HEK293 (cell line): ENCODE data around the gene APOC3.

Experiments used
- CTCF ChIA-PET: fragments of 350-600 bp; formaldehyde crosslinking; extraction: SDS; loops from one replicate; lab custom pipeline; 2021; ENCODE audit warnings: antibody characterized with exemption; lab: Yijun Ruan, JAX
- POLR2A ChIA-PET: fragments of 300-600 bp; formaldehyde crosslinking; extraction: SDS; loops from one replicate; lab custom pipeline; 2020; ENCODE audit warnings: antibody characterized with exemption, inconsistent platforms; lab: Yijun Ruan, JAX
- H3K27ac ChIP-seq: fragments of 200-500 bp; sonication (Bioruptor generic); 2 replicates; pipeline ENCODE4 v1.5.1; 2014; ENCODE audit warnings: low read depth, low read length, control low read depth, inconsistent platforms; ENCODE audit errors: extremely low read depth
- H3K36me3 ChIP-seq, 2 experiments: fragments of 200-500 bp in 1 of 2; sonication (Bioruptor generic) in 1 of 2; 1 replicate in 1 of 2; 2 replicates in 1 of 2; pipeline ENCODE4 v1.5.1; 2014 to 2017; ENCODE audit warnings: inconsistent platforms in 2 of 2, low read length in 2 of 2; ENCODE audit not compliant: control insufficient read depth in 2 of 2, insufficient read depth in 1 of 2
- H3K4me1 ChIP-seq: fragments of 200-500 bp; sonication (Bioruptor generic); 2 replicates; pipeline ENCODE4 v1.5.1; 2014; ENCODE audit warnings: mild to moderate bottlenecking, low read length, inconsistent platforms; ENCODE audit not compliant: control insufficient read depth, insufficient read depth
- H3K4me3 ChIP-seq: 2 replicates; pipeline ENCODE4 v1.5.1; 2011; ENCODE audit warnings: low read depth, mild to moderate bottlenecking, control low read depth, low read length, moderate library complexity
- H3K9me3 ChIP-seq: fragments of 200-500 bp; sonication (Bioruptor generic); 2 replicates; pipeline ENCODE4 v1.5.1; 2014; ENCODE audit warnings: low read depth, low read length, inconsistent platforms; ENCODE audit not compliant: control insufficient read depth, insufficient read depth
- BCL11A ChIP-seq: fragments of 450-650 bp; formaldehyde crosslinking; IDR thresholded peaks from 2 replicates; pipeline ENCODE4 v1.5.1; 2016; ENCODE audit warnings: low read depth, missing biosample characterization, missing genetic modification characterization
- BCL11B ChIP-seq: fragments of 450-650 bp; formaldehyde crosslinking; IDR thresholded peaks from 2 replicates; pipeline ENCODE4 v1.5.1; 2016; ENCODE audit warnings: low read depth, missing biosample characterization, missing genetic modification characterization
- GLI4 ChIP-seq: fragments of 450-650 bp; formaldehyde crosslinking; IDR thresholded peaks from 2 replicates; pipeline ENCODE4 v1.5.1; 2016; ENCODE audit warnings: missing biosample characterization, missing genetic modification characterization
- GLIS1 ChIP-seq: fragments of 450-650 bp; formaldehyde crosslinking; IDR thresholded peaks from 2 replicates; pipeline ENCODE4 v1.5.1; 2016; ENCODE audit warnings: missing biosample characterization, missing genetic modification characterization
- KLF9 ChIP-seq: fragments of 450-650 bp; formaldehyde crosslinking; IDR thresholded peaks from 2 replicates; pipeline ENCODE4 v1.5.1; 2016; ENCODE audit warnings: missing biosample characterization, missing genetic modification characterization, low read depth
- PRDM2 ChIP-seq: fragments of 450-650 bp; formaldehyde crosslinking; IDR thresholded peaks from 2 replicates; pipeline ENCODE4 v1.5.1; 2016; ENCODE audit warnings: missing biosample characterization, missing genetic modification characterization, borderline replicate concordance
- TSHZ1 ChIP-seq: fragments of 450-650 bp; formaldehyde crosslinking; IDR thresholded peaks from 2 replicates; pipeline ENCODE4 v1.5.1; 2016; ENCODE audit warnings: missing biosample characterization, missing genetic modification characterization, borderline replicate concordance
- ZNF146 ChIP-seq: fragments of 450-650 bp; formaldehyde crosslinking; IDR thresholded peaks from 2 replicates; pipeline ENCODE4 v1.5.1; 2016; ENCODE audit warnings: missing biosample characterization, missing genetic modification characterization
- ZNF302 ChIP-seq: fragments of 450-650 bp; formaldehyde crosslinking; IDR thresholded peaks from 2 replicates; pipeline ENCODE4 v1.5.1; 2016; ENCODE audit warnings: missing biosample characterization, missing genetic modification characterization, low read depth
- ZNF473 ChIP-seq: fragments of 450-650 bp; formaldehyde crosslinking; IDR thresholded peaks from 2 replicates; pipeline ENCODE4 v1.5.1; 2017; ENCODE audit warnings: missing biosample characterization, missing genetic modification characterization
- ZNF488 ChIP-seq: fragments of 450-650 bp; formaldehyde crosslinking; IDR thresholded peaks from 2 replicates; pipeline ENCODE4 v1.5.1; 2016; ENCODE audit warnings: missing biosample characterization, missing genetic modification characterization
- ZNF561 ChIP-seq: fragments of 450-650 bp; IDR thresholded peaks from 2 replicates; pipeline ENCODE4 v1.5.1; 2018; ENCODE audit warnings: missing biosample characterization, missing genetic modification characterization, borderline replicate concordance
- ZNF621 ChIP-seq: fragments of 450-650 bp; formaldehyde crosslinking; IDR thresholded peaks from 2 replicates; pipeline ENCODE4 v1.5.1; 2017; ENCODE audit warnings: missing biosample characterization, missing genetic modification characterization
- ZNF664 ChIP-seq: fragments of 450-650 bp; formaldehyde crosslinking; IDR thresholded peaks from 2 replicates; pipeline ENCODE4 v1.5.1; 2016; ENCODE audit warnings: missing biosample characterization, missing genetic modification characterization
- ZNF701 ChIP-seq: fragments of 450-650 bp; formaldehyde crosslinking; IDR thresholded peaks from 2 replicates; pipeline ENCODE4 v1.5.1; 2016; ENCODE audit warnings: missing biosample characterization, missing genetic modification characterization

APOC3 gene

GRCh38 chr11:116792869-116793771, 36.6 kb upstream of the APOC3 start:
- no peaks in the 10 kb centered on the region for H3K4me1 ChIP-seq
- CTCF ChIA-PET = interaction anchor here (0.7 to 6.9 kb wide), 7 partner anchors 20 to 434 kb away, joined by 3 to 118 read pairs (median 4); partner anchors contain the start of gene APOA1
- H3K36me3 ChIP-seq = no peaks in the 10 kb centered on the region
- H3K9me3 ChIP-seq = no peaks in the 10 kb centered on the region
- H3K27ac ChIP-seq = no peak overlapping the region
- POLR2A ChIA-PET = interaction anchor here (1.2 kb wide), 1 partner anchor 385 kb away, joined by 4 read pairs; the partner anchor contains the start of gene SIDT2
- TF ChIP-seq ZNF621 (tag by site-specific recombination) = no peak
- no peak for TF ChIP-seq ZNF488 (tag by site-specific recombination)
- TF ChIP-seq GLIS1 = no peak
- TF ChIP-seq BCL11B = no peak
- no peak for TF ChIP-seq BCL11A (tag by site-specific recombination)
- no peak for TF ChIP-seq ZNF473
- TF ChIP-seq ZNF561 (tag by site-specific recombination) = no peak
- no peak for TF ChIP-seq ZNF701 (tag by site-specific recombination)
- no peak for TF ChIP-seq GLI4 (tag by site-specific recombination)
- no peak for TF ChIP-seq ZNF302
- no peak for TF ChIP-seq ZNF664
- TF ChIP-seq KLF9 (tag by site-specific recombination) = no peak
- no peak for TF ChIP-seq TSHZ1 (tag by site-specific recombination)
- no peak for TF ChIP-seq ZNF146 (tag by site-specific recombination)
- no peak for TF ChIP-seq PRDM2
- TF ChIP-seq, all 188 proteins: peak for 0
- no peak overlapping the region for H3K4me3 ChIP-seq
